SK-N-SH (cell line): ENCODE data around the gene CCDC152. TPM values are rescaled to one million over a fixed set of nuclear protein-coding genes. Genes with fewer than 3 reads are reported as not detected.

Source experiments
- CTCF ChIA-PET: fragments of 300-600, 350-600 bp; formaldehyde crosslinking; extraction: SDS; loops from one replicate; lab custom pipeline; 2021; lab: Yijun Ruan, JAX
- POLR2A ChIA-PET: fragments of 350-600 bp; sonication (Branson Sonifier 250); formaldehyde crosslinking; extraction: SDS; loops from one replicate; lab custom pipeline; 2020; ENCODE audit warnings: antibody characterized with exemption, inconsistent platforms; lab: Yijun Ruan, JAX
- DNase-seq: peaks from one replicate; pipeline ENCODE4 v3.0.0; 2012
- H2AFZ ChIP-seq: fragments of 200-600 bp; sonication (generic); 2 replicates; pipeline ENCODE4 v1.8.1; 2016; ENCODE audit warnings: antibody characterized with exemption, mild to moderate bottlenecking, low read depth
- H3F3A ChIP-seq: fragments of 200-600 bp; sonication (generic); replicated peaks from 2 replicates; pipeline ENCODE3; 2016; ENCODE audit warnings: antibody characterized with exemption, mild to moderate bottlenecking; ENCODE audit not compliant: insufficient read depth
- H3K27ac ChIP-seq, 2 experiments: fragments of 200-500 bp in 1 of 2; fragments of 200-600 bp in 1 of 2; sonication (Bioruptor generic) in 1 of 2; sonication (generic), shearing (Covaris generic) in 1 of 2; 2 replicates each; pipeline versions ENCODE4 v1.5.1 to v1.6.1; 2014 to 2016; ENCODE audit warnings: low read depth in 2 of 2, inconsistent platforms in 1 of 2, low read length in 1 of 2, mild to moderate bottlenecking in 1 of 2, mixed read lengths in 1 of 2
- H3K27me3 ChIP-seq: fragments of 200-600 bp; sonication (generic), shearing (Covaris generic); 2 replicates; pipeline ENCODE4 v1.6.1; 2016; ENCODE audit warnings: mixed run types; ENCODE audit not compliant: insufficient read depth
- H3K36me3 ChIP-seq, 2 experiments: fragments of 200-500 bp in 1 of 2; fragments of 200-600 bp in 1 of 2; sonication (Bioruptor generic) in 1 of 2; sonication (generic) in 1 of 2; replicated peaks in 1 of 2; 2 replicates each; pipeline versions ENCODE3 to v1.5.1; 2014 to 2016; ENCODE audit warnings: low read length in 1 of 2, mild to moderate bottlenecking in 1 of 2; ENCODE audit not compliant: insufficient read depth in 2 of 2, control insufficient read depth in 1 of 2
- H3K4me1 ChIP-seq, 2 experiments: fragments of 200-500 bp in 1 of 2; fragments of 200-600 bp in 1 of 2; sonication (Bioruptor generic) in 1 of 2; sonication (generic), shearing (Covaris generic) in 1 of 2; 2 replicates each; pipeline versions ENCODE4 v1.5.1 to v1.6.1; 2014 to 2016; ENCODE audit warnings: low read depth in 1 of 2, low read length in 1 of 2, mixed run types in 1 of 2; ENCODE audit not compliant: insufficient read depth in 2 of 2, control insufficient read depth in 1 of 2
- H3K4me2 ChIP-seq: fragments of 200-600 bp; sonication (generic), shearing (Covaris generic); 2 replicates; pipeline ENCODE4 v1.6.1; 2017; ENCODE audit warnings: mixed run types
- H3K4me3 ChIP-seq, 2 experiments: fragments of 200-500 bp in 1 of 2; fragments of 200-600 bp in 1 of 2; sonication (Bioruptor generic) in 1 of 2; sonication (generic), shearing (Covaris generic) in 1 of 2; 2 replicates each; pipeline versions ENCODE4 v1.5.1 to v1.8.1; 2014 to 2016; ENCODE audit warnings: low read depth in 2 of 2, inconsistent platforms in 1 of 2, low read length in 1 of 2, mild to moderate bottlenecking in 1 of 2, mixed read lengths in 1 of 2, moderate library complexity in 1 of 2
- H3K79me2 ChIP-seq: fragments of 200-600 bp; sonication (generic); 2 replicates; pipeline ENCODE4 v1.8.1; 2017; ENCODE audit warnings: mild to moderate bottlenecking; ENCODE audit not compliant: insufficient read depth
- H3K9ac ChIP-seq: fragments of 200-600 bp; sonication (generic); 2 replicates; pipeline ENCODE4 v1.6.1; 2017; ENCODE audit warnings: mixed run types
- H3K9me2 ChIP-seq: fragments of 200-600 bp; sonication (generic); 2 replicates; pipeline ENCODE4 v1.6.1; 2017; ENCODE audit warnings: mixed run types
- H3K9me3 ChIP-seq: fragments of 200-600 bp; sonication (generic); 2 replicates; pipeline ENCODE4 v1.6.1; 2017; ENCODE audit warnings: mixed run types, mild to moderate bottlenecking, moderate library complexity
- H4K20me1 ChIP-seq: fragments of 200-600 bp; sonication (generic); 2 replicates; pipeline ENCODE4 v1.6.1; 2017; ENCODE audit warnings: mild to moderate bottlenecking, mixed run types; ENCODE audit not compliant: insufficient read depth
- ELF1 ChIP-seq: IDR thresholded peaks from 2 replicates; pipeline ENCODE4 v1.4.0; 2012
- EP300 ChIP-seq, 2 experiments: IDR thresholded peaks; 2 replicates each; pipeline versions ENCODE4 v1.4.0 to v1.6.1; 2012; ENCODE audit warnings: borderline replicate concordance in 1 of 2, low read depth in 1 of 2, low read length in 1 of 2
- FOXJ3 ChIP-seq: sonication (generic); formaldehyde crosslinking; IDR thresholded peaks from 2 replicates; pipeline ENCODE4 v1.5.1; 2020; ENCODE audit warnings: mild to moderate bottlenecking, missing genetic modification reagents
- FOXM1 ChIP-seq: IDR thresholded peaks from 2 replicates; pipeline ENCODE4 v1.4.0; 2012; ENCODE audit warnings: low read depth, mild to moderate bottlenecking
- MXI1 ChIP-seq: IDR thresholded peaks from 2 replicates; pipeline ENCODE4 v1.6.1; 2012; ENCODE audit warnings: mild to moderate bottlenecking, low read depth, low read length, improper control_type of control experiment
- NRF1 ChIP-seq: IDR thresholded peaks from 2 replicates; pipeline ENCODE4 v1.6.1; 2012; ENCODE audit warnings: low read depth, mild to moderate bottlenecking, low read length
- POLR2AphosphoS5 ChIP-seq: IDR thresholded peaks from 2 replicates; pipeline ENCODE4 v1.6.1; 2012; ENCODE audit warnings: low read depth, low read length
- RAD21 ChIP-seq: IDR thresholded peaks from 2 replicates; pipeline ENCODE4 v1.6.1; 2012; ENCODE audit warnings: mild to moderate bottlenecking, low read length
- TCF12 ChIP-seq: IDR thresholded peaks from 2 replicates; pipeline ENCODE4 v1.4.0; 2012
- WGBS: methylation state at CpG from one replicate; pipeline ENCODE4 v1.1.6; 2017; ENCODE audit warnings: low lambda C conversion rate; 5-methylcytosine and 5-hydroxymethylcytosine counted together
- polyA plus RNA-seq, 3 experiments: library from polyadenylated mRNA; depleted of rRNA; stranded (reverse); fragments of >200 nt; gene quantifications; 2 replicates each; pipeline ENCODE4 v1.2.3, GENCODE V29; 2012
- TF ChIP-seq, protein P1 (sequence below): fragments of 150-350 bp; IDR thresholded peaks from 2 replicates; pipeline ENCODE4 v1.6.1; 2017; ENCODE audit warnings: antibody characterized with exemption, low read length, low read depth, borderline replicate concordance

Gene CCDC152
- polyA plus RNA-seq, 1 of the 3 experiments (the other 2 are of a cell fraction): 2.1 TPM

DNA sequence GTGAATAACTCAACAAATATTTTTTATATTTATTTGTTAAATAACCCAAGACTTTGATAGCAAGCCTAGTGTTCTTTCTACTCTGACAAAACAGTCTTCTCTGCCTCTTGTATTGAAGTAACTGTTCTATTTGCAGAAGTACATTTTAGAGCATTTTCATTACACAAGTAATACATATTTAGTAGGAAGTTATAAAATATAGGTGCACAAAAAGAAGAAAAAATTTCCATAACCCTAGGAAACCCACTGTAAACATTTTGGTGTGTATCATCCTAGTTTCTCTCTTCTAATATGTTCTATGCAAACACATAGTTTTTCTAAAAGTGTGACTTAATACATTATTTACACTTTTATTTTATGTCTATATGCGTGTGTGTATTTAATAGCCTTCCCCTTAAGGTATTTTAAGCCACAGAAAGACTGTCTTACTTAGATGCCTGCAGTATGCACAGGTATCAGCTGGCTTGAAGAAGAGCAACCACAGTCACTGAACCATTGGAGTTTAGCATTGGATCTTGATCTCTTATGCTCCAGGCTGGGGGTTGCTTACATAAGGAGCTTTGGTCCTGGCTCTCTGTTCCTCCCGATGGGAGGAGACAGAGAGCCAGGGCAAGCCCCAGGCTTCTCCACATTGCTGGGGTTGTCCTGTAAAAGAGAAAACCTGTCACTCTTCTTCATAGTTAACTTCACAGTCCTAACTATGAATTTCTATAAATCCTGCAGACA is 51.3 kb downstream of the CCDC152 start (continued):
- TF ChIP-seq ELF1: no peak

DNA sequence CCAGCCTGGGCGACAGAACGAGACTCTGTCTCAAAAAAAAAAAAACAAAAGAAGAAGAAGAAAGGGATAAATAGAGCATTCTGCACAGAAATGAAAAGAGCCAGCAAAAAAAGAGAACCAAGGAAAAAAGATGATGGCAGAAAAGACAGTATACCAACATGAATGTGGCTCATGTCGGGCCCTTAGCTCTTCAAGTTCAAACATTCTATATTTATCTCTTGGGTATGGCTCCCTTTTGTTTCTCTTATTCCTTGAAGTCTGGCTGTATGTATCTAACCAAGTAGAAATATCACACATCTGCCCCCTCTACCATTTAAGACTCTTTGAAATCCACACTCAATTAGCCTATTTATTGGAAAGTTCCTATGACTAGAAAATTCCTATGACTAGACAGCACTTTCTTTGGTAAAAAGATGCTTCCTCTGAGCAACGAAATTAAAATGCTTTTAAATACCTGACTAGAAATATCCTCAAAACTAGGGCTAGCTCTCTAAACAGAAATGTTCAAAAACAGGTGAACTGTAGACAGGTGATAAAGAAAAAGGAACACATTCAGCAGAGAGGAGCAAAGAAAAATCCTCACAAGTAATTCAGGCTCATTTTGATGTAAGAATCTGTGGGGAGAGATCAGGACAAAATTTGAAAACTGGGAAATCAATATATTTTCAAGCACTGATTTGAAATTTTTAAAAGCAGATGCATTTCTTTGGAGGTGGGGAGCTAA is 52.4 kb downstream of the CCDC152 start:
- Histone ChIP-seq H3K27ac (no peak overlapping the region), H3K9me2 (no peaks in the 10 kb centered on the region), H3K27me3 (no peaks in the 10 kb centered on the region), H3K4me3 (no peak overlapping the region), H3K4me1 (no peaks in the 10 kb centered on the region), H3K79me2 (no peaks in the 10 kb centered on the region), H3F3A (no peaks in the 10 kb centered on the region), H3K4me2 (no peak overlapping the region), H2AFZ (no peak overlapping the region), H3K36me3 (no peaks in the 10 kb centered on the region), H4K20me1 (no peaks in the 10 kb centered on the region), H3K9ac (no peak overlapping the region), H3K9me3 (no peaks in the 10 kb centered on the region)
- CTCF ChIA-PET: no interaction called here
- POLR2A ChIA-PET: no interaction called here
- TF ChIP-seq RAD21 (no peak), EP300 (IDR thresholded peaks at IDR 0.05; ENCODE audit: borderline replicate concordance in 1 of 2, low read depth in 1 of 2, low read length in 1 of 2) (no peak), FOXM1 (no peak), POLR2AphosphoS5 (no peak), NRF1 (no peak), FOXJ3 (CRISPR knock-in tag) (no peak), MXI1 (no peak), TCF12 (no peak)
- TF ChIP-seq, protein P1, sequence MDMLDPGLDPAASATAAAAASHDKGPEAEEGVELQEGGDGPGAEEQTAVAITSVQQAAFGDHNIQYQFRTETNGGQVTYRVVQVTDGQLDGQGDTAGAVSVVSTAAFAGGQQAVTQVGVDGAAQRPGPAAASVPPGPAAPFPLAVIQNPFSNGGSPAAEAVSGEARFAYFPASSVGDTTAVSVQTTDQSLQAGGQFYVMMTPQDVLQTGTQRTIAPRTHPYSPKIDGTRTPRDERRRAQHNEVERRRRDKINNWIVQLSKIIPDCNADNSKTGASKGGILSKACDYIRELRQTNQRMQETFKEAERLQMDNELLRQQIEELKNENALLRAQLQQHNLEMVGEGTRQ: no peak
- 59% methylated on average over 4 of the region's 4 CpGs for WGBS
- no peak for DNase-seq

DNA sequence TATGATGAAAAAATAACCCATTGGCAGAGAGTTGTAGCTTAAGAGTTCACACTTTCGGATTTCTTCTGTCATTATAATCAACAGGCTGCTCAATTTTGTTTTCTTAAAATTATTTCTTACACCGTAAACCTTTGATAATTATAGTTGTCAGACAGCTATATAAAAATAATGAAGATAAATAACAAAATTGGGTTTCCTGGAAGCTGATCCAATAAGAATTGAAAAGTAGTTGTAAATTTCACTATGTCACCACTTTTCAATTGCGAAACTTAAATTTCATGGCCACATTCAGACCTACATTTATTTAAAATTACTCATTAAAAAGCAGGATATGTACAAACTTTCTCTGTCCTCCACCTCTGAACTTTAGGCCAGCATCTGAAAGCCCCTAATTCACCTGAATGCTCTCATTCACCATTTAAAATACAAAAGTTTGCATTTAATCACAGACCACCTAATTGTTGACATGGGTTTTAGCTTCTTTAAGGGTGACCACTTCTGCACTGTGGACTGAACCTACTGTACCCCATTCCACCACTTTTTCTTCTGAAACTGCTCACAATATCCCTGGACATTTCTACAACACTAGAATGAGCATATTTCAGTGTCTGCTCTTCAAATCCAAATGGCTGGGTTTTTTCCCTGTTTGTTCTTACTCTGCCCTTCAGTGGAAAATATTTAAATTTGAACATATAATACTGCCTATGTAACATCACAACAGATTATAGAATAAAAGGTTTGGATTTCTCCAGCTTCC is 54.4 kb downstream of the CCDC152 start:
- no peak overlapping the region for H3K4me2 ChIP-seq

More for the DNA sequence above, 54.4 kb downstream of the CCDC152 start:
- no peak overlapping the region for H3K27ac ChIP-seq
- H3K9me3 ChIP-seq: no peaks in the 10 kb centered on the region
- H3K27me3 ChIP-seq: no peaks in the 10 kb centered on the region; the same call in 1 of the 2 replicates
- H3K79me2 ChIP-seq: no peaks in the 10 kb centered on the region
- H3F3A ChIP-seq: no peaks in the 10 kb centered on the region
- H2AFZ ChIP-seq: no peak overlapping the region
- H3K36me3 ChIP-seq: no peaks in the 10 kb centered on the region
- 79% methylated on average over 3 of the region's 3 CpGs for WGBS
- H3K4me1 ChIP-seq: no peaks in the 10 kb centered on the region
- H3K9me2 ChIP-seq: no peaks in the 10 kb centered on the region
- no peak for DNase-seq
- no peak overlapping the region for H3K4me3 ChIP-seq
- no peak overlapping the region for H3K9ac ChIP-seq
- CTCF ChIA-PET: interaction anchor here (0.9 kb wide), 1 partner anchor 129 kb away, joined by 3 read pairs; no protein-coding TSS in a partner anchor
- no peaks in the 10 kb centered on the region for H4K20me1 ChIP-seq
- no peak for TF ChIP-seq EP300 (IDR thresholded peaks at IDR 0.05; ENCODE audit: borderline replicate concordance in 1 of 2, low read depth in 1 of 2, low read length in 1 of 2)
- POLR2A ChIA-PET: interaction anchor here (0.6 kb wide), 1 partner anchor 17 kb away, joined by 3 read pairs; no protein-coding TSS in a partner anchor
